GM21515 (cell line): Measurements from ENCODE around the gene FMN2.

Experiments
- ATAC-seq: cut with Tn5 transposase; IDR thresholded peaks from one replicate; pipeline ENCODE4 v1.9.1; 2021; ENCODE audit not compliant: unreplicated experiment

The FMN2 gene

GRCh38 chr1:240091614-240092300, at the start of gene FMN2:
Gene FMN2, plus strand, starts transcription at chr1:240091883. Its CDS starts 227 bp downstream, at chr1:240092110.
- ATAC-seq = no peak

DNA sequence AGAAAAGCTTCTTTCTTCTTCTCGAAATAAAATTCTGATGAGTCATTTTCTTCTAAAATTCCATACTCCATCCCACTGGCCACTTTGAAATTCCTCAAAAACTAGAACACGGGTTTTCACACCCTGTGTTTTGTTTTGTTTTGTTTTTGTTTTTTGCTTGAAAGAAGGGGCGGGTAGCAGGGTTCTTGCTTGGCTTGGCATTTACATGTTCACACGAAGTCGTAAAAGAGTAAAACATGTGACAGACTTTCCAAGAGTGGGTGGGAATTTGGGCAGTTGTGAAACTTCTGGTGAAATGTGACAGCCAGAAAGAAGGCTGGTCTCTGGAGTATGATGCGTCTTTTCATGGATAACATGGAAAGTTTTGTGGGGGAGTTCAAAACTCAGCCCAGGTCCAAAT, 47.1 kb upstream of the FMN2 start:
- no peak for ATAC-seq

DNA sequence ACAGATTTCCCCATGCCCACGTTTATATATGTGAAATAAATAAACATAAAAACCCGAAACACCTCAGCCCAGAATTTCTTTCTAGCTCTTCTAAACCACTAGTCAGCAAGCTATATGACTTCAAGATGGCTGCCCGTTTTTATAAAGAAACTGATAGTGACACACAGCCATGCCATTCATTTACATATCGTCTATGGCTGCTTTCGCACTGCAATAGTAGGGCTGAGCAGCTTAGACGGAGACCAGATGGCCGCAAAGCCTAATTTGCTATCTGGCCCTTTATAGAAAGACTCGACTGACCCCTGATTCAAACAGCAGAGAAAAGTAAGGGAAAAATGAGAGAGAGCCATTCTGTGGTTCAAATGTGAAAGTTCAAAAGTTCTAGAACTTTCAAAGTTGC, 45.7 kb upstream of the FMN2 start:
- no peak for ATAC-seq

GRCh38 chr1:240054109-240054701, 37.5 kb upstream of the FMN2 start:
- ATAC-seq = no peak

GRCh38 chr1:240055936-240056335, 35.7 kb upstream of the FMN2 start:
- no peak for ATAC-seq

DNA sequence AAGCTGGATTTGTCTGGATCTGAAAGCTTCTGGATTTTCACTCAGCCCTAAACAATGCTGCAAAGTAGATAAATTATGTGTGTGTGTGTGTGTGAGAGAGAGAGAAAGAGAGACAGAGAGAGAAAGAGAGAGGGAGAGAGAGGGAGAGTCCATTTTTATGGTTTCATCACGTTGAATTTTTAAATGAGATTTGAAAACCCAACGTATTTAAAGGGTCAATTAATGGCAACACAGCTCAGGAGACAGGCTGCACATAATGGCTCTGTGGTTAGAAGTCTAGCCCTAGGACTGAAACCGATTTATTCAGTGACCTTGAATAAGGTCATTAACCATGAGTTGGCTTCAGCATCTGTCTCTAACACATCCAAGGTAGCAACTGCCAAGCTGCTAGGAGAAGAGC, 35.3 kb upstream of the FMN2 start:
- no peak for ATAC-seq

DNA sequence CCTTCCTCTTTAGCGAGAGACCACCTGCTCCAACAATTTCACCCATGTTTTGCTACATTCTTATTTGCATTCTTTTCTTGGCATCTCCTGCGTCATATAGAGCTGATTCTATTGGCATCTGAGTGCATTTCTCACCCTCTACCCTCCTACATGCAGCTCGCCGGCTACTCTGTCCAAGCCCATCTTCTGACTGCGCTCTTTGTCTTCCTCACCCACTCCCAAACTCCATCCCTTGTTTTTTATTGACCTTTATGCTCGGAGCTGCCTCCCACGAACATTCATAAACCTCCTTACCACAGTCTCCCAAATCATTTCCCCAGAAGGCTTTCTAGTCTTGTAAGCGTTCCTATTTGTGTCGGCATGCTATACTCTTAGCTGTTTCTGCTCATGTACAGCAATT, 33.6 kb upstream of the FMN2 start:
- no peak for ATAC-seq

GRCh38 chr1:240068961-240069360, 22.7 kb upstream of the FMN2 start:
- no peak for ATAC-seq

GRCh38 chr1:240070188-240070587, 21.5 kb upstream of the FMN2 start:
- ATAC-seq = no peak

GRCh38 chr1:240073097-240073496, 18.6 kb upstream of the FMN2 start:
- ATAC-seq = no peak

DNA sequence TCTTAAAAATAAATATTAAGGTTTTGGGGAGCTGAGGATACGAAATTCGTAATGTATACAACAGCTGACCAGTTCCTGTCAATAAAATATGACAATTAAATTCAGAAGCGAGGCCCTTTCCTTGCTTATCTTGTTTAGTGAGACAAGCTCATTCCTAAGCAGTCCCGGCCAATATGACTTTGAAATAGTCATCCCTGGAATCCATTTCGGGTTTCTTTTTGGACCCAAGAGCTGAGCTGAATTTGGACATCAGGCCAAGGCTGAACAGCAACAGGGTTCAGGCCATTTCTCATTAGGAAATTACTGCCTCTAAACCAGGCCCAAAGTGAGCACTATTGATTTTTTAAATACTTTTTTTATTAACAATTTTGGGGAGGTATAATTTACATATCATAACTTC, 17.3 kb upstream of the FMN2 start:
- ATAC-seq = no peak

- no peak for ATAC-seq
Measured at GRCh38 chr1:240074908-240075307, 16.8 kb upstream of the FMN2 start.

GRCh38 chr1:240084337-240084736, 7.3 kb upstream of the FMN2 start:
- no peak for ATAC-seq

GRCh38 chr1:240084749-240085148, 6.9 kb upstream of the FMN2 start:
- no peak for ATAC-seq

GRCh38 chr1:240086726-240087125, 5.0 kb upstream of the FMN2 start:
- ATAC-seq = no peak

DNA sequence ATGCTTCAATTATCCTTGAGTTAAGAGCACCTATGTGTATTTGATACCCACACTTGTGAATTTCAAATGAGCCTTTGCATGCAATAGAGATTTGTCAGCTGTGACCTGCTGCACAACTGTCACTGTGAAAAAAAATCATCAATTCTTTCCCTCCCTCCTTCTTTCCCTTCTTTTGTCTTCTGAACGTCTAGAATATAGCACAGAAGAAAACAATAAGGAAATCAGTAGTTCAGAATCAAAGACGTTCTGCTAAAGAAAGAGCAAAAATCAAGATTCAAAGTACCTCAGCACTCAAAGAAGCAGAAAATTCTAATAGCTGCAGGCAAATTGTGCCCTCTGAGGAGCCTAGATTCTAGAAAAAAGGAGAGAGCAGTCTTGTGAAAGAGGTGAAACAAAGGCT, 1.7 kb upstream of the FMN2 start:
- ATAC-seq = no peak

DNA sequence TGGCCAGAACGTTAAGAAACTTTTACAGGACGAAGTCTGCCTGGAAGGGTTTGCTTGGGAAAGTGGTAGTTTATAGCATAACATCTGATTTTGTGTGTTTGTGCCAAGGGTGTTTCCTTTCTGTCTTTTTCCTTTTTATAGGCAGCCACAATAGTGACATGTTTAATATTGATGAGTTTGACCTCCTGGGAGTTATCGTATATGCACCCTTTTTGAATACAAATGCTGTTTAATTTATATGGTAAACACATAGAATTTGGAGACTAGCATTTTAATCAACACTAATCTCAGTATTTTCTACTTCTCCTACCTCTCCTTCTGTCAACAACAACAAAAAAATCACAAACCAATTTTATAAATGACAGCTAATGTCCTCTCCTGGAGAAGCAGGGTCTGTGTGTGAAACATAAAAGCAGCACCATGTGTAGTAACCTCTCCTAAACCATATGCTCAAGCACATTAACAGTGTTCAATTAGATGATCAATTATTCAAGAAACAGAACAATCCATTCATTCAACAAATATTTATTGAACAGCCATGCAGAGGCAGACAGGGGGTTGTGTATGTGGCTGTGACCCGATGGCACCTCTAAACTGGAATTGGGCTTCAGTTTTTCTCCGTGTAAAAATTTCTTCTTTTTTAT, 604 bp upstream of the FMN2 start:
- no peak for ATAC-seq

GRCh38 chr1:240092301-240093119, 827 bp downstream of the FMN2 start:
- no peak for ATAC-seq

GRCh38 chr1:240093120-240093961, 1.7 kb downstream of the FMN2 start:
- no peak for ATAC-seq

- ATAC-seq = no peak
Measured at GRCh38 chr1:240094041-240094722, 2.5 kb downstream of the FMN2 start.
